Urothelium cell line (cell line): ENCODE data around the gene RPS6KL1.

ENCODE experiments used
- DNase-seq: peaks from one replicate; pipeline ENCODE4 v3.0.0; 2011; ENCODE audit warnings: low spot score, mixed read lengths
- FAIRE-seq: peaks from 2 replicates; lab custom pipeline; 2011; peaks lifted over from hg19 to GRCh38; lab: Jason Lieb, UNC

The RPS6KL1 gene, protein sequence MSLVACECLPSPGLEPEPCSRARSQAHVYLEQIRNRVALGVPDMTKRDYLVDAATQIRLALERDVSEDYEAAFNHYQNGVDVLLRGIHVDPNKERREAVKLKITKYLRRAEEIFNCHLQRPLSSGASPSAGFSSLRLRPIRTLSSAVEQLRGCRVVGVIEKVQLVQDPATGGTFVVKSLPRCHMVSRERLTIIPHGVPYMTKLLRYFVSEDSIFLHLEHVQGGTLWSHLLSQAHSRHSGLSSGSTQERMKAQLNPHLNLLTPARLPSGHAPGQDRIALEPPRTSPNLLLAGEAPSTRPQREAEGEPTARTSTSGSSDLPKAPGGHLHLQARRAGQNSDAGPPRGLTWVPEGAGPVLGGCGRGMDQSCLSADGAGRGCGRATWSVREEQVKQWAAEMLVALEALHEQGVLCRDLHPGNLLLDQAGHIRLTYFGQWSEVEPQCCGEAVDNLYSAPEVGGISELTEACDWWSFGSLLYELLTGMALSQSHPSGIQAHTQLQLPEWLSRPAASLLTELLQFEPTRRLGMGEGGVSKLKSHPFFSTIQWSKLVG

DNA sequence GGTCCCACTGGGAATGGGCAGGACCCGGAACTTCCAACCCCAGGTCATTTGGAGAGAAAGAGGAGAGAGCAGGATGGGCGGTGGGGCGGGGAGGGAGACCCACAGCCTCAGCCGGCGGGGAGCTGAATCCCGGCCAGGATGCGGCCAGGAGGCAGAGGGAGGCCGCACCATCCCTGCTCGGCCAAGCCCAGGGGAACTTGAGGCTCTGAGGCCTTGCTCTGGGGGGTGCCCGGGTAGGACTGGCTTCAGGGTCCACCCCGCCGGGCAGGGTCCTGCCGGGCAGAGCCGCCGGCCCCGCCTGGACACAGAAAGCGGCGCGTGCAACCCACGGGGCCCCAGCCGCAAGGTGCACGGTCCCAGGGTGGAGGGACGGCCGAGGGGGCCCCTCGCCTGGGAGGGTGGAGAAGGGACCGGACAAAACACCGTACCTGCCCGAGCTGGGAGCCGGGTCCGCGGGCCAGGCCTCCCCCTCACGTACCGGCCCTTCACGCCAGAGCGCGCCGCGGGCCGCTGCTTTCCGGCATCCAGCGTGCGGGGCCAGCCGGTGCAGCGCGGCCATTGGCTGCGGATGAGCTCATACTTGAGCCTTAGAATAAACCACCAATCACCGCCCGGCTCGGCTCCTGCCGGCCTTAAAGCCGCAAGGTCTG, at the start of gene RPS6KL1:
TSS of gene RPS6KL1 (minus strand) at position 509 of the 650 bp plus-strand sequence. CDS start 1,719 bp downstream, outside the sequence.
- DNase-seq (no peak), FAIRE-seq (no peak)

DNA sequence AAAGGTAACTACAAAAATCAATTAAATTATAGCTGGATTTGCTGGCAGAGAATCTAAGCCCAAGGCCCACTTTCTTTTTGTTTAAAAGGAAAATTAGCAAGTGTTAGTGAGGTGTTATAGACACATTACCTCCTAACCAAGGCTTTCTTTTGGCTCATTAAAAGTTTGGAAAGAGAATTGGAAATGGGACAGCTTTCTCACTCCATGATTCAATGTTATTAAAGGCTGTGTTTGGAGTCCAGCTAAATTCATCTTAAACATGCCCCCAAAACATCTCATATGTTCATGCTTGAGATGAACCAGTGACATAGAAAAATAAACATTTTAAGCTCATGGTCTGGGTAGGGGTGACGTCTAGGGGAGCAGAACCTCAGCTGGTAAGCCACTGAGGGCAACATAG, 45.8 kb upstream of the RPS6KL1 start:
- FAIRE-seq (no peak), DNase-seq (no peak)

DNA sequence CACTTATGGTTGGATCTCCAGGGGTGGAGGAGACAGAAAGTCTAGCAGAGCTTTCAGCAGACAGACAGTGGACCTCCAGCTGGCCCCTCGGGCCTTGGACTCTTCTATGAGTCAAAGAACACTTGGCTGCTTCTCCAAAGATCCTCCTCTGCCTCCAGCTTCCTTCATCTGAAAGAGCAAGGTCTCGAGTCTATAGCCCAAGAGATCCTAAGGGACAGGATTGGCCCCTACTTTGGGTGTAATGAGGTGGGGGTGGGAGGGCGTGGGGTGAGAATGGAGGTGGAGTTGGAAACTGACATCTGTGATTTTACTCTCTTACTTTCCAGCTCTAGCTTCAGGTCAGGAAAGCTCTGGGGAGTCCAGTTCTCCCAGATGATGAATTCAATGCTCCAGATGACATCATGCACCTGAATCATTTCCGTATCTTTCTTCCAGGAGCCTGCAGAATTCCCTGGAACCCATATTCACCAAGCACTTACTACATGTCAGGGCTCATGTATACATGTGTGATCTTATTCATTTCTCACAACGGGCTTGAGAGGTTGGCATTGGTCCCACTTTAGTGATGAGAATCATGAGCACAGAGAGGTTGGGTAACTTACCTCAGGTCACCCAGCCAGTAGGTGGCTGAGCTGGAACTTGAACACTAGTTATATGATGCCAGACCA, 42.6 kb upstream of the RPS6KL1 start:
- DNase-seq (no peak), FAIRE-seq (peak; percentile 32)

DNA sequence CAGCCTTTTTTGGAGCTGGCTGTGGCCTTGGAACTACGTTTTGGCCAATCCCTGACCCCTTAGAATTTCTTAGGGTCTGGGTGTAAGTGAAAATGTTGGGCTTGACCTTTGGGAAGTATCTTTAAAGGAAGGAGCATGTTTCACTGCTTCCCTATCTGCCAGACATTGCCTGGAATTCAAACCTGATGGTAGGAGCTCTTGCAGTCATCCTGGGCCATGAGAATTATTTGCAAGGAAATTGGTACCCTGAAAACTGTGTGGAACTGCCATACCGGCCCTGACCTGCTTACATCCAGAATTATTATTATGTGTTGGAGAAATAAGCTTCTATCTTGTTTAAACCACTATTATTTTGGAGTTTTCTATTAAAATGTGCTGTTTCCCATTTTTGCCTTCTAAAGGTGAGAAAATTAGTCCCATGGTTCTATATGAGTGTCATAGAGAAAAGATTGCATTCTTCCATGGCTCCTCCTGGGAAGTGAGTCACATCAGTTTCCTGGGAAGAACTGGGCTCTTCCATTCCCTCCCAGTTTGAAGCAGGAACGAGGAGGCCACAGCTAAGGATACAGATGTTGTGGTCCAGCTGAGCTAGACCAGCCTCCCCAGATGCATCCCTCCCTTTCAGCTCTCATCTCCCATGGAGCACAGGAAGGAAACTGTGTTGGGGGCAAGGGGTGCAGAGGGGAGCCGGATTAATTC, 41.9 kb upstream of the RPS6KL1 start:
- DNase-seq (no peak), FAIRE-seq (no peak)

DNA sequence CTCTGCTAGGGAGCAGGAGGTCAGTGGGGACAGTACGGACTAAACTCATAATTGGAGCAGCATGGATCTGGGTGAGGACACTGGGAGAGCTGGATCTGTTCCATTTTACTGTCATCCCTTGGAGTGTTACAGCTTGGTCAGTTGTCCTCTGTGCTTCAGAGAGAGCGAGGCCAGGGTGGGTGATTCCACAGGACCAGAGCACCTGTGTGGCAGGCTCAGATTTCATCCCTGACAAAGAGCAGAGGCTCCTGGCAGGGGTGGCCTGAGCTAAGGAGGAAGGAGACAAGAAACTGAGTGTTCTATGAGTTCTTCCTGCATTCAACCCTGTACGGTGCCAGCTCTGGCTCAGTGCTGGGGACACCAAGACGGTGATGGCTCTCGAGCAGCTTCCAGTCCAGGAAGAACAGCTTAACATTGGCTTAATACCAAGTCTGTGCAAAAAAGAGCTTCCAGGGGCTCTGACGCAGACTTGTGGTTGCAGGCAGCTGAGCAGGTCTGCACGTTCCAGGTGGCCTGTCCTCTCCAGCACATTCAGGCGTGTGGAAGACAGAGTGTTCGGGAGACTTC, 40.7 kb upstream of the RPS6KL1 start:
- FAIRE-seq (no peak), DNase-seq (no peak)

DNA sequence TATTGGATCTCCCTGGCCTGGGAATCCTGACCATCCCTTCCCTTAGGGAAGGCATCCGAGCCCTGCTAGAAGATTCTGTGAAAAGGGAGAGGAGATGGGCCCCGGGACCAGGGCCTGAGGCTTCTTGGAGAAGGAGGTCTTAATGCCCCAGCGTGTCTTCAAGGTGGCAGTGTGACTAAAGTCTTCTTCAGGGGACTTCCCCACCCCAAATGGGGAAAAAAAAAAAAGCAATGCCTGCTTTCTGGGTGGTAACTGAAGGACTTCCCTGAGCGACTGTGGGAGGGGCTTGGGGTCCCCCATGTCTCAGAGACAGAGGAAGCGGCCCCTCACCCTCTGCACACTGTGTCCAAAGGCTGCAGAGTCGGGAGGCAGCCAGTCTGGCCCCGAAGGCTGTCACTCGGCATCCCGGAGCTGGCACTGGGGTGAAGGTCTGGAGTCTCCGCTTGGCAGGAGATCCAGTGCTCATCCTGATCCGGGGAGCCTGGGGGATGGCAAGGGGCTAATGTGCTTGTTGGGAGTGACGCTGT, 40.2 kb upstream of the RPS6KL1 start:
- FAIRE-seq: no peak
- DNase-seq: no peak

DNA sequence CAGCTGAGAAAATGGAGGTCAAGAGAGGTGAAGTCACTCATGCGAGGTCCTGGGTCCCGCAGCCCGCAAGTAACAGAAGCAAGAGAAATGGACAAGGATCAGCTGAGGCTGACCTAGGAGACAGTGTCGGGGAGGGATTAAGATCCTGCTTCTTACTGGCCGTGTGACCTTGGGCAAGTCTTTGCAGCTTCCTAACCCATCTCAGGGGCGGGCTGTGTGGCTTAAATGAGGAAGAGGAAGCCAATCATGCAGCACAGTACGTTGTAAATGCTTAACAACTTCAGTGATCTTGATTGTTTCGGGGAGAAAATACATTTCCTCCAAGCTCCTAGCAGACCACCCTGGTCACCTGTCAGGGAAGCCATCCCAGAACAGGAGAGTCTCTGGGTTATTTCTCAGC, 39.4 kb upstream of the RPS6KL1 start:
- no peak for FAIRE-seq
- no peak for DNase-seq

DNA sequence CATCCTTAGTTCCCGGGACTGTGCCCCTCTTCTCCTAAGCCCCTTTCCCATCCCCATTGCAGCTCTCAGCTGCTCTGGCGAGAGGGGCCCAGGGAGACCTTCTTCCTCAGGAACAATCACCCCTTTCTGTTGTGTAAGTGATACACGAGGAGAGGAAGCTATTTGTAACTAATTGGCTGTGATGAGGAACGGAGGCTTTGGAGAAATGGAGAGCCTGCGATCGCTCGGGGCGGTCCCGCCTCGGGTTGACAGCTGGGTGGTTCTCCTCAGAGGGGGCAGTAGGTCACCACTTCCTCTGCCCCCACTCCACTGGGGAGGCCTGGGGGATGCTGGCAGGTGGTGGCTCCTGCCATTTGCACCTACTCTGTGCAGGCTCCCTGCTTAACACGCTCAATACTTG, 39.0 kb upstream of the RPS6KL1 start:
- no peak for FAIRE-seq

DNA sequence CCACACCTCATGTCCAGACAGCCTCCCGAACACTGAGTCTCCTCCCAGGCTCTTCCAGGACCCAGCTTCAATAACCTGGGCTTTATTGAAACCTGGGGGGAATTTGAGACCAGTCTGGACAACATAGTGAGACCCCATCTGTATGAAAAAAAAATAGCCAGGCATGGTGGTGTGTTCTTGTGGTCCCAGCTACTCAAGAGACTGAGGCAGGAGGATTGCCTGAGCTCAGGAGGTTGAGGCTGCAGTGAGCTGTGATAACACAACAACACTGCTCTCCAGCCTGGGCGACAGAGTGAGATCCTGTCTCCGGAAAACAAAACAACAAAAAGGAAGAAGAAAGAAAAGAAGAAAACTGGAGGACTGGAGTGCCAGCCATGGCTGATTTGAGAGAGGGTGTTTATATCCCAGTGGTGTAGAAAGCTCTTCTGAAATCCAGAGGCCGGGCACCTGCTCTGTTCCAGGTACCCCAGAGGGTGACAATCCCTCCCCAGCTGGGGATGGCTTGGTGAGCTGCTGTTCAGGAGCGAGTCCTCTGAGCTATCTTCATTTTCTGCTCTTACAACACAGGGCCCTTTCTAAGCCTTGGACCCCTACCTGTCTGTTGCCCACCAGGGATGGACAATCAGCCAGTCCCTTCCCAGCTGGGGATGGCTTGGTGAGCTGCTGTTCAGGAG, 38.3 kb upstream of the RPS6KL1 start:
- FAIRE-seq (no peak), DNase-seq (no peak)

More for the DNA sequence above, 39.0 kb upstream of the RPS6KL1 start:
- DNase-seq: no peak

DNA sequence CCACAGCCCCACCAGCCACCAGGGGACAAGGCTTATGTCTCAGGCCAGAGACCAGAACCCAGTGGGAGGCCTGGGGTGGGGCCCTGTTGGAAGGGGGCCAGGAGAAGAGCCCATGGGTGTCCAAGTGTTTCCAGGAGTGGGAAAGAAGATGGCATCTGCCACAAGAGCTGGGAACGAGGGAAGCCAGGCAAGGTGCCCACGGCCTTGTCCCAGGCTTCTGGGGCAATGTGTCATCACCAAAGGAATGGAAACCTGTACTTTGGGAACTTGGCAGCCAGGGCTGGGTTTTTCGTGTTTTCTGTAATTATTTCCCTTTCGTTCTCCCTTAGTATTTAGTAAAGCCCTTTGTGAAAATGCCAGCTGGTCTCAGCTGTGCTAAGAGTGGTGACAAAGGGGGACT, 37.7 kb upstream of the RPS6KL1 start:
- no peak for DNase-seq
- no peak for FAIRE-seq

DNA sequence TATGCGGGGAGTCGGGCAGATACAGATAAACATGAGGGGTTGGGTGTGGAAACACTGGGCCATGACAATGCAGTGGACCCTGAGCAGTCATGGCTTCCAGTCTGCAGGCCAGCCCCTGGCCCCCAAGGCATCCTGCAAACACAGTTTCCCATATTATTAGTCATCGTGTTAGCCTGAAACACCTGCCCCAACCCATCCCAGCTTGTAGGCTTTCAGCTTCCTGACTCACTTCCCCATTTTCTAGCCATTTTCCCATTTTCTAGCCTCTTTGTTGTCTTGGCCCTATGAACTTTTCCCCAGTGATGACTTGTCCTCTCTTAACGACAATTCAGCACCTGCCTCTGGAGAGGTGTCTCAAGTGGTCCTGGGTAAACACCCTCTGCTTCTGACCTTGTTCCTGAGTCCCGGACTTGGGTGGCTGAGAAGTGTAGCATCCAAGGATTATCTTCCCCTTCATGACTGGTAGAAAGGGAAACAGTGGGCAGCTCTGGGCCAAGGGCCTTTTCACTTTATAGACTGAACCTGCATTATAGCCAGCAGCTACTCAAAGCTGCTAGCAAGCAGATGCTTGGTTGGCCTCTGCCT, 36.6 kb upstream of the RPS6KL1 start:
- no peak for DNase-seq
- FAIRE-seq: no peak

DNA sequence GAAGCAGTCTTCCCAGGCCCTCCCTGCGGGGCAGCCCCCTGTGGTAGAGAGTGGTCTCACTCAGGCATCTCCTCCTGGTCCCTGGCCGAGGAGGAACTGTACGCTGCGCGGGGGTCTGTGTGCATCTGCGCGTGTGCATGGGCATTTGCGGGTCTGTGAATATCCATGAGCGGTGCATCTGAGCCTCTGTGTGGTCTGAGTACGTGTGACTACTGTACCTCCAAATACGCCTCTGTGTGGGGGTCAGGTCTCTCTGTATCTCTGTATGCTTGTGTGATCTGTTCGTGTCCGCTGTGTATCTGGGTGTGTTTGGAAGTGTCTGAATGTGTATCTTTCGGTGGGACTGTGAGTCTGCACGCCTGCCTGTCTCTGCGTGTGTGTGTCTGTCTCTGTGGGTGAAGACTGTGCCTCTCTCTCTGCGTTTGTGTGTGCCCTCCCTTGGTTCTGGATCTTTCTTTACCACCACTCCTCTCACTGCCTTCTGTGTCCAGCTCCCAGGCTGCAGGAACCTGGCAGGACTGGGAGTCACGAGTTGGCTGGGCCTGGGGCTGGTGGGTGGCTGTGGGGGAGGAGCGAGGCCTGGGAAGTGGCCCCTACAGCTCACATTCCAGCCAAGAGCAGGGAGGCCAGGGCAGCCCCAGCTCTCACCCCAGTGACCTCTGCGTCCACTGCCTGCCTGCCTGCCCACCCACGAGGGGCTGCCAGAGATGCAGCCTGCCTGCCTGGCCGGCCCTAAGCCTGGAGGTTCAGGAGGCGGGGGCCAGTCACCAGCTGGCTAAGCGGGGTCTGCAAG, 33.4 kb upstream of the RPS6KL1 start:
- DNase-seq (no peak), FAIRE-seq (peak; percentile 62)

DNA sequence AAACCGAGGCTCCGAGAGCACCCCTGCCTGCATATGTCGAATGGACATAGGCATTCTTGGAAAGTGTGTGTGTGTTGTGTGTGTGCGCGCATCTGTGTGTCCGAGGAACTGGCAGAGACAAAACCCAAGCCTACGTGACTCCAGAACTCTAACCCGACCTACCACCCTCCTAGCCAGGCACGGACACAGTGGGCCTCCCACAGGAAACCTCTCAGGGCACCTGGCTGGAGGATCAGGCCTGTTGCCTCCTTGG, 32.9 kb upstream of the RPS6KL1 start:
- DNase-seq (no peak), FAIRE-seq (no peak)

DNA sequence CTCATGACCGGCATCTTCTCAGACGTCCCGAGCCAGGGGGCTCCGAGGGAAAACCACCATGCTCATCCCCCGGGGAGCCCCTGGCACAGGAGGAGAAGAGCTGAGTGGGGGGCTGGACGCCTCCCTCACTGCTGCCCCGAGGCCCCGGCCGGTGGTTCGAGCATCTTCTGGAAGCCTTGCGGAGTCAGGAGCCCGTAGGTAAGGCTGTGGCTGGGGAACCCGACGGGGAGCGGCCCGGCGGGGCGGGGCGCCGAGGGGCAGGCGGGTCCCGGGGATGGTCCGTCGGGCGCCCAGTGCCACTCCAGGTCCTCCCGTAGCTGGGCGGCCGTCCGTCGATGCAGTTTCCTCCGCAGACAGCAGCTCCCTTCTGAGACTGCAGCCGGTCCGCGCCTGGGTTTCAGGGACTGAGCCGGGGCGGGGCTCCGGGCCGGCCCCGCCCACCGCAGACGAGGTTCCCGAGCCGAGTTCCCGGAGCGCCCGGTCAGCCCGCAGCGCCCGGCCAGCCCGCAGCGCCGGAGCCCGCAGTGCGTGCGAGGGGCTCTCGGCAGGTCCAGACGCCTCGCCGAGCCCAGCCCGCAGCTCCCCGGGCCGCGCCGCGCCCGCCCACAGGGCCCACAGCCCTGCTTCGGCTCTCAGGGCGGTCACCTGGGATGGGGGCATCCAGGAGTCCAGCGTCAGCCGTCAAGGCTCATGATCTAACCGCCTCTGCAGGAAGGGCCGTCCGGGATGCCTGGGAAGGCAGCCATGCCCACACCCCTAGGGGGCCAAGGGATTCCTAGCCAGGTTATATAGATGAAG, 32.4 kb upstream of the RPS6KL1 start, which contains the start of gene PGF:
TSS of gene PGF (minus strand) at position 369 of the 798 bp plus-strand sequence. CDS start at position 14, 355 bp downstream.
- FAIRE-seq: peak; percentile 84

DNA sequence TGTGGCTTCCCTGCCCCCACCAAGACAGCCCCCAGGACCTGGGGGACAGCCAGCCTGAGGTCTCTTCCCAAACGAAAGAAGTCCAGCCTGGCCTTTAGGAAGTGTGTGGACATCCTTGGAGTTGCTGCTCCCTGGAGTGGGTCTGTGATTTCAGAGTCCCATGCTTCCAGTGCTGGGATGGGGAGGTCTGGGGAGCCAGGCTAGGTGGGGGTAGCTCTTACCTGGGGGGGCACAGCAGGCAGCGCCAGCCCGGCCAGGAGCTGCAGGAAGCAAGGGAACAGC, 31.8 kb upstream of the RPS6KL1 start:
- DNase-seq (no peak), FAIRE-seq (no peak)

More for the DNA sequence above, 32.4 kb upstream of the RPS6KL1 start, which contains the start of gene PGF:
- peak; percentile 90 for DNase-seq

DNA sequence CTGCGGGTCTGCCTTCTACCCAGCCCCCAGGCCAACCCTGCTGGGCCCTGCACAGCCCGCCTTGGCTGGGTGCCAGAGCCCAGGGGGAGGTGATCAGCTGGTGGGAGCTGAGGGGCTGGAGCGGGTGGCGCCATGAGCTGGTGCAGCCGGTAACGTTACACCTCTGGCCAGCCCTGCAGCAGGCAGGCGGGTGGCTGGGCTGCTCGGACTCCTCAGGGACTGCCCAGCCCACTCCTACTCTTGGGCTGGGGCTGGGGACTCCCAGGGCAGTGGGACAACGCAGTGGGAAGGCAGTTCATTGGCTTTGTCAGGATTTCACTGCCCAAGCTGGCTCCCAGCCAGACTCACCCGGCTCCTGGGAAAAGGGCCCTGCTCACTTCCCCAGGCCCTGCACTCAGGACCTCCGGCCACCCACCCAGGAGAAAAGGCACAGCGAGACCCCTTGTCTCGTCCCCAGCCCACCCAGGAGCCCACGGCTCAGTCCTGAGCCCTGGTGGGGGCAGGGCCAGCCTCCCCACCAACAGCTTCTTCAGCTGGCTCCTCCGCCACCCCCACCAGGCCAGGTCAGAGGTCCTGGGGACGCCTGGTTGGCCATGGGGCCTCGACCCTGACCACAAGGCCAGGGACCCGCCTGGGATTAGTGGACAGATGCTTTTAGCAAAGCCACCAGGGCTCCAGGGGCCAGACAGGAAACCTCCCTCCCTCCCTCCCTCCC, 31.3 kb upstream of the RPS6KL1 start:
- peak; percentile 50 for DNase-seq
- no peak for FAIRE-seq

DNA sequence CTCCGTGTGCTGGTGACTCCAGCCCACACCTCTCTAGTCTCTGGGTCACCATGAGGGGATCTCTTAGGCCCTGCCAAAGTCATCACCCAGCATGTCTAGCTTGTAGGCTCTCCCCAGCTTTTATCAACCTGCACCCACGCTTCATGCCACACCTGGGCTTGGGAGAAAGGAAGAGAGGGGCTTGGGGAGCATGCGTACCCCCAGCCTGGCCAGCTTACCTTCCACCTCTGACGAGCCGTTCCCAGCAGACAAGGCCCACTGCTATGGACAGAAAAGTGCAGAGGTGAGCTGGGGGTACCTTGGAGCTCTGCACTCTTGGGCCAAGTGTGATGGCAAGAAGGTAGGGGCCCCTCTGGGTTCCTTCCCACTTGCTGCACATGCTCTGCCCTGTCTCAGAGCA, 30.6 kb upstream of the RPS6KL1 start:
- peak; percentile 17 for FAIRE-seq
- DNase-seq: no peak
